KMS-11 (cell line): Measurements from ENCODE around the gene CASK.

Experiments
- H2AFZ ChIP-seq: fragments of 200-600 bp; sonication (generic); 2 replicates; pipeline ENCODE4 v1.6.1; 2016; ENCODE audit warnings: antibody characterized with exemption, mixed run types, low read depth
- H3K27ac ChIP-seq: fragments of 200-600 bp; sonication (generic); 2 replicates; pipeline ENCODE4 v1.6.1; 2016; ENCODE audit warnings: mild to moderate bottlenecking, mixed run types
- H3K27me3 ChIP-seq: fragments of 200-600 bp; sonication (generic); 2 replicates; pipeline ENCODE4 v1.6.1; 2017; ENCODE audit warnings: mild to moderate bottlenecking, low read depth, mixed run types, moderate library complexity; ENCODE audit not compliant: insufficient read depth
- H3K36me3 ChIP-seq: fragments of 200-600 bp; sonication (generic); 2 replicates; pipeline ENCODE4 v1.6.1; 2017; ENCODE audit warnings: mild to moderate bottlenecking, mixed run types; ENCODE audit not compliant: insufficient read depth
- H3K4me1 ChIP-seq: fragments of 200-600 bp; sonication (generic); 2 replicates; pipeline ENCODE4 v1.6.1; 2016; ENCODE audit warnings: mild to moderate bottlenecking, low read depth, mixed run types; ENCODE audit not compliant: poor library complexity, severe bottlenecking
- H3K4me2 ChIP-seq: fragments of 200-600 bp; sonication (generic); 2 replicates; pipeline ENCODE4 v1.7.0; 2016; ENCODE audit warnings: mild to moderate bottlenecking, mixed run types
- H3K4me3 ChIP-seq: fragments of 200-600 bp; sonication (generic); IDR thresholded peaks from 2 replicates; pipeline ENCODE4 v1.6.1; 2017; ENCODE audit warnings: low read depth, low read length, mixed read lengths; ENCODE audit not compliant: insufficient read depth
- H3K79me2 ChIP-seq: fragments of 200-600 bp; sonication (generic); 2 replicates; pipeline ENCODE4 v1.6.1; 2016; ENCODE audit warnings: low read depth, mixed run types; ENCODE audit not compliant: insufficient read depth
- H3K9ac ChIP-seq: fragments of 200-600 bp; sonication (generic); 2 replicates; pipeline ENCODE4 v1.6.1; 2016; ENCODE audit warnings: mild to moderate bottlenecking, mixed run types
- H4K20me1 ChIP-seq: fragments of 200-600 bp; sonication (generic); 2 replicates; pipeline ENCODE4 v1.6.1; 2016; ENCODE audit warnings: mild to moderate bottlenecking, mixed run types; ENCODE audit not compliant: insufficient read depth
- TF ChIP-seq, protein P1 (sequence below): fragments of 200-600 bp; sonication (generic); conservative IDR thresholded peaks from 2 replicates; pipeline ENCODE4 v1.6.1; 2017; ENCODE audit warnings: low read depth, mild to moderate bottlenecking, antibody characterized with exemption, low read length, moderate library complexity, mixed read lengths

Gene CASK

DNA sequence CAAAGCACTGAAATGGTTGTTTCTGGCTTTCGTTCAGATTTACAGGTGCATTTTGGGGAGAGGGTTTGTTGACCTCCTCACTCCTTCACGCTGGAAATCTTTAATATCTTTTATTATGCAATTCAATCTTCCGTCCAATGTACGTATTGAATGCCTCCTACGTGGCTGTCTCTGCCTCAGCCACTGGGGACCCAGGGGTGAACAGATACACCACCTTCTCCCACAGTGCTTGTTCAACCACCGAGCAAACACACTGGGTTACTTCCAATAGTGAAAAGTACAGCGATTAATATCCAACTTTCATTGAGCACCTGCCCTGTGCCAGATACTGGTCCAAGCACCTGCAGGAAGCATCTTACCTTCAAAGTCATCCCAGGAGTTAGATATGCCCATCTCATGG is 424.2 kb downstream of the CASK start:
- Histone ChIP-seq H3K4me3 (no peak overlapping the region), H2AFZ (no peak overlapping the region), H3K4me1 (no peaks in the 10 kb centered on the region), H3K36me3 (no peaks in the 10 kb centered on the region), H3K79me2 (no peaks in the 10 kb centered on the region), H3K4me2 (no peak overlapping the region), H3K27me3 (no peaks in the 10 kb centered on the region), H4K20me1 (no peaks in the 10 kb centered on the region), H3K9ac (no peak overlapping the region), H3K27ac (no peak overlapping the region)
- TF ChIP-seq, protein P1, sequence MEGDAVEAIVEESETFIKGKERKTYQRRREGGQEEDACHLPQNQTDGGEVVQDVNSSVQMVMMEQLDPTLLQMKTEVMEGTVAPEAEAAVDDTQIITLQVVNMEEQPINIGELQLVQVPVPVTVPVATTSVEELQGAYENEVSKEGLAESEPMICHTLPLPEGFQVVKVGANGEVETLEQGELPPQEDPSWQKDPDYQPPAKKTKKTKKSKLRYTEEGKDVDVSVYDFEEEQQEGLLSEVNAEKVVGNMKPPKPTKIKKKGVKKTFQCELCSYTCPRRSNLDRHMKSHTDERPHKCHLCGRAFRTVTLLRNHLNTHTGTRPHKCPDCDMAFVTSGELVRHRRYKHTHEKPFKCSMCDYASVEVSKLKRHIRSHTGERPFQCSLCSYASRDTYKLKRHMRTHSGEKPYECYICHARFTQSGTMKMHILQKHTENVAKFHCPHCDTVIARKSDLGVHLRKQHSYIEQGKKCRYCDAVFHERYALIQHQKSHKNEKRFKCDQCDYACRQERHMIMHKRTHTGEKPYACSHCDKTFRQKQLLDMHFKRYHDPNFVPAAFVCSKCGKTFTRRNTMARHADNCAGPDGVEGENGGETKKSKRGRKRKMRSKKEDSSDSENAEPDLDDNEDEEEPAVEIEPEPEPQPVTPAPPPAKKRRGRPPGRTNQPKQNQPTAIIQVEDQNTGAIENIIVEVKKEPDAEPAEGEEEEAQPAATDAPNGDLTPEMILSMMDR: no peak

DNA sequence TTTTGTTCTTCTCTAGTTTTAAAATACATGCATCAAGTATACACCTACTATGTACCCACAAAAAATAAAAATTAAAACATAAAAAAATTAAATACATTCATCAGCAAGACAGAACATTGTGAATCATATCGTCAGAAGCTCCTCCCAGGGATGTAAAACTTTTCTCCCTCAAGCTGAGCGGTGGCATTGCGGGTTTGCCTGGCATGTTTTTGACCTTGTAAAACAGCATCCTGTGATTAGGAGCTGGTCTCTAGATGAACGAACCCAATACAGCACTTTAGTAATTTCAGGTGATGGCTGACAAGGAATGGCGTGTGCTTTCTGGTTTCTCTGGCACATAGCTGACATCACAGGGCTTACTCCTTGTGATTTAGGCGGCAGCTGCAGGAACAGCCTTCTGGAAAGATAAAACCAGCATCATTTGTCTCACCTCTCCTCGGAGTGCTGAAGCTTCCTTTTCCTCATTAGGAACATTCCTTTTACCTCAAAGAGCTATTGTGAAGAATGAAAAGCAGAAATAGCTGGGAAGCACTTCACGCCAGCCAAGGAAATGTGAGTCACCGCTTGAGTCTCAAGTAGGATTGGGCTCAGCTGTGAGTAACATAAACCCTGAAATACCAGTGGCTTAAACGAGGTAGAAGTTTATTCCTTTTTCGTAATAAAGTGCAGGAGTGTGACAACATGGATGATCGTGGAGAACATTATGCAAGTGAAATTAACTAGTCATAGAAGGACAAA is 431.9 kb downstream of the CASK start:
- Histone ChIP-seq H2AFZ (no peak overlapping the region), H3K79me2 (no peaks in the 10 kb centered on the region), H3K27ac (no peak overlapping the region), H3K4me1 (no peaks in the 10 kb centered on the region), H3K27me3 (no peaks in the 10 kb centered on the region), H3K4me3 (no peak overlapping the region), H3K9ac (no peak overlapping the region), H3K4me2 (no peak overlapping the region), H4K20me1 (no peaks in the 10 kb centered on the region), H3K36me3 (no peaks in the 10 kb centered on the region)
- TF ChIP-seq, protein P1: no peak

DNA sequence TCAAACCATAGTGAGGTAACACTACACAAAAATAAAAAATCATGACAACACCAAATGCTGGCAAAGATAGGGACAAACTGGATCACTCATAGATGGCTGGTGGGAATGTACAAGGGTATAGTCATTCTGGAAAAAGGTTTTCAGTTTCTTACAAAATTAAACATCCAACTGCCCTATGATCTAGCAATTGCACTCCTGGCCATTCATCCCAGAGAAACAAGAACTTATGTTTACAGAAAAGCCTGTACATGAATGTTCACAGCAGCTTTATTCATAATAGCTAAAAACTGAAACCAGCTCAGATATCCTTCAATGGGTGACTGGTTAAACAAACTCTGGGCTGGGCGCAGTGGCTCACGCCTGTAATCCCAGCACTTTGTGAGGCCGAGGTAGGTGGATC is 432.9 kb downstream of the CASK start:
- Histone ChIP-seq H3K4me3 (no peak overlapping the region), H3K36me3 (no peaks in the 10 kb centered on the region), H3K4me1 (no peaks in the 10 kb centered on the region), H3K27ac (no peak overlapping the region), H4K20me1 (no peaks in the 10 kb centered on the region), H3K9ac (no peak overlapping the region), H3K27me3 (no peaks in the 10 kb centered on the region), H2AFZ (no peak overlapping the region), H3K4me2 (no peak overlapping the region), H3K79me2 (no peaks in the 10 kb centered on the region)
- TF ChIP-seq, protein P1: no peak

DNA sequence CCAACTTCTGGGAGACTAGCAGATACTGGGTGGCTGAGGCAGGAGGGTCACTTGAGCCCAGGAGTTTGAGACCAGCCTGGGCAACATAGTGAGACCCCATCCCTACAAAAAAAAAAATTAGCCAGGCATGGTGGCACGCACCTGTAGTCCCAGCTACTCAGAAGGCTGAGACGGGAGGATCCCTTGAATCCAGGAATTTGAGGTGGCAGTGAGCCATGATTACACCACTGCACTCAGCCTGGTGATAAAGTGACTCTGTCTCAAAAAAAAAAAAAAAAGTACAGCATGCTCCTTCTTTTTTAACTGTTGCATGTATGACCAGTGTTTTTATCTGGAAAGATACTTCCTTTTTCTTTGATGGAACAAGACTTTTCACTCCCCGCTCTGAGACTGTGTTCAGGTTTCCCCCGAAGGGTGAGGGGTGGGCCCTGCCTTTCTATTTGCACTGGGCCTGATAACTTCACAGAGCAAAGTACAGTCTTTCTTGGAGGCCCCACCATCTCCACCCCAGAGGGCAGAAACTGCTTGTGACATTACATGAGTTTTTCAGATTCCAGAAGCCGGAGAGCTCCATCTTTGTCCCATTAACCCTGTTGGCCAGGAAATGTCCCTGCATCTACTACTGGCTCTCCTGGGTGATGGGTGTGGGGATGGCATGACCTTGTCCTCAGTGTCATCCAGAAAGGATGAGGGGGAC is 441.1 kb downstream of the CASK start:
- no peak overlapping the region for H3K4me2 ChIP-seq
- H3K27me3 ChIP-seq: no peaks in the 10 kb centered on the region
- no peaks in the 10 kb centered on the region for H3K36me3 ChIP-seq
- no peaks in the 10 kb centered on the region for H4K20me1 ChIP-seq
- H2AFZ ChIP-seq: no peak overlapping the region
- H3K9ac ChIP-seq: no peak overlapping the region
- H3K27ac ChIP-seq: no peak overlapping the region
- H3K4me1 ChIP-seq: no peaks in the 10 kb centered on the region
- TF ChIP-seq, protein P1: no peak
- H3K79me2 ChIP-seq: no peaks in the 10 kb centered on the region
- H3K4me3 ChIP-seq: no peak overlapping the region
